NB4 (cell line): ENCODE measurements around the gene ZNF652.

Source experiments
- POLR2A ChIP-seq: IDR thresholded peaks from 2 replicates; pipeline ENCODE4 v1.6.1; 2011; ENCODE audit warnings: mild to moderate bottlenecking; ENCODE audit not compliant: insufficient read length; ENCODE audit errors: extremely low read depth
- TF ChIP-seq, protein P1 (sequence below): IDR thresholded peaks from one replicate; pipeline ENCODE4 v1.5.1; 2012; ENCODE audit warnings: low read depth, low read length

DNA sequence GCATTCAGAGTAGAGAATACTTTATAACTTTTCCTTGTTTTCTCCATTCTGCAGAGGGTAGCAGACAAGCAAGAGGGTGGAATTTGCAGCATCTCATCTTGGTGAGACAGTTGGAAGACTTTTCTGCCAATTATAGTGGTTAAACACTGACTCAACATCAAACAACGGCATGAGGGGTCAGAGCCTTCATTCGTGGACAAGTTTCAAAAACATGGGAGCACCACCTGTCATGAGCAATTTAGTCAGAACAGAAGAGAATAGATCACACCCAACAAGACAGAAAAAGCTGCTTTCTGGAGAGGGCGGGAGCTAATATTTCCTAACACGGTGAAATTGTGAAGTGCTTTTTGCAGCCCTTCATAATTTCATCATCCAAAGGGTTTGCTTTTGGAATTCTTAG, 17.9 kb upstream of the ZNF652 start:
- TF ChIP-seq POLR2A: no peak
- TF ChIP-seq, protein P1, sequence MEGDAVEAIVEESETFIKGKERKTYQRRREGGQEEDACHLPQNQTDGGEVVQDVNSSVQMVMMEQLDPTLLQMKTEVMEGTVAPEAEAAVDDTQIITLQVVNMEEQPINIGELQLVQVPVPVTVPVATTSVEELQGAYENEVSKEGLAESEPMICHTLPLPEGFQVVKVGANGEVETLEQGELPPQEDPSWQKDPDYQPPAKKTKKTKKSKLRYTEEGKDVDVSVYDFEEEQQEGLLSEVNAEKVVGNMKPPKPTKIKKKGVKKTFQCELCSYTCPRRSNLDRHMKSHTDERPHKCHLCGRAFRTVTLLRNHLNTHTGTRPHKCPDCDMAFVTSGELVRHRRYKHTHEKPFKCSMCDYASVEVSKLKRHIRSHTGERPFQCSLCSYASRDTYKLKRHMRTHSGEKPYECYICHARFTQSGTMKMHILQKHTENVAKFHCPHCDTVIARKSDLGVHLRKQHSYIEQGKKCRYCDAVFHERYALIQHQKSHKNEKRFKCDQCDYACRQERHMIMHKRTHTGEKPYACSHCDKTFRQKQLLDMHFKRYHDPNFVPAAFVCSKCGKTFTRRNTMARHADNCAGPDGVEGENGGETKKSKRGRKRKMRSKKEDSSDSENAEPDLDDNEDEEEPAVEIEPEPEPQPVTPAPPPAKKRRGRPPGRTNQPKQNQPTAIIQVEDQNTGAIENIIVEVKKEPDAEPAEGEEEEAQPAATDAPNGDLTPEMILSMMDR: no peak
